Brain microvascular endothelial cell (primary cell): ENCODE results near the gene AGBL1.

ENCODE experiments used
- DNase-seq: peaks from one replicate; pipeline ENCODE4 v3.0.0-alpha.2; 2020
- H3K27ac ChIP-seq: fragments of 250-450 bp; sonication (Bioruptor Pico); 2 replicates; pipeline ENCODE4 v1.5.1; 2020; ENCODE audit warnings: mild to moderate bottlenecking, moderate library complexity
- H3K27me3 ChIP-seq: fragments of 250-450 bp; sonication (Bioruptor Pico); replicated peaks from 2 replicates; pipeline ENCODE4 v1.5.1; 2020; ENCODE audit warnings: mild to moderate bottlenecking
- H3K36me3 ChIP-seq: fragments of 250-450 bp; sonication (Bioruptor Pico); replicated peaks from 2 replicates; pipeline ENCODE4 v1.5.1; 2020; ENCODE audit warnings: mild to moderate bottlenecking
- H3K4me3 ChIP-seq: 2 replicates; pipeline ENCODE4 v1.5.1; 2011; ENCODE audit warnings: low read depth, mild to moderate bottlenecking, control low read depth, low read length, moderate library complexity
- in situ Hi-C: cut with HindIII; loops from 2 replicates; pipeline ENCODE4 v1.10.0; 2017; ENCODE audit warnings: low sequenced_read_pairs, low pct_ligation_motif_present
- TF ChIP-seq, protein P1 (sequence below): IDR thresholded peaks from 2 replicates; pipeline ENCODE4 v1.5.1; 2011; ENCODE audit warnings: low read depth, mild to moderate bottlenecking, moderate library complexity, low read length, control low read depth, inconsistent platforms; ENCODE audit errors: missing control alignments

Gene AGBL1

DNA sequence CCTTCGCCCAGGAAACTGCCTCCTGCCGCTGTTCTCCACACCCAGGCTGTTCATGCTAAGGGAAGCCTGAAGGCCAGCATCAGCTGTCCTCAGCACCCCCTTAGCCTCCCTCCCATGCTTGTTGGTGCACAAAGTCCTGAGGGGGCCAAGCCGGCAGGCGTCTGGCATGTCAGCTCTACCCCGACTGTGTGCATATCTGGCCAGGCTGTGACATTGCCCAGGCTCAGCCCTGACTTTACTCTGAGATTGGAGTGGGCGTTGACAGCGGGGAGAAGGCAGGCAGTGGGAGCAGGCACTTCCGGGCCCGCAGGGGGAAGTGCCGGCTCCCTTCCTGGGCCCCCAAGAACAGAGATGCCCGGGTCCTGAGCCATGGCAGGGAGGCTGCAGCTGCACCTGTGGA lies 492.2 kb downstream of the AGBL1 start:
- H3K27ac ChIP-seq, result no peak overlapping the region
- no peak for DNase-seq
- H3K36me3 ChIP-seq, result no peaks in the 10 kb centered on the region
- TF ChIP-seq, protein P1, sequence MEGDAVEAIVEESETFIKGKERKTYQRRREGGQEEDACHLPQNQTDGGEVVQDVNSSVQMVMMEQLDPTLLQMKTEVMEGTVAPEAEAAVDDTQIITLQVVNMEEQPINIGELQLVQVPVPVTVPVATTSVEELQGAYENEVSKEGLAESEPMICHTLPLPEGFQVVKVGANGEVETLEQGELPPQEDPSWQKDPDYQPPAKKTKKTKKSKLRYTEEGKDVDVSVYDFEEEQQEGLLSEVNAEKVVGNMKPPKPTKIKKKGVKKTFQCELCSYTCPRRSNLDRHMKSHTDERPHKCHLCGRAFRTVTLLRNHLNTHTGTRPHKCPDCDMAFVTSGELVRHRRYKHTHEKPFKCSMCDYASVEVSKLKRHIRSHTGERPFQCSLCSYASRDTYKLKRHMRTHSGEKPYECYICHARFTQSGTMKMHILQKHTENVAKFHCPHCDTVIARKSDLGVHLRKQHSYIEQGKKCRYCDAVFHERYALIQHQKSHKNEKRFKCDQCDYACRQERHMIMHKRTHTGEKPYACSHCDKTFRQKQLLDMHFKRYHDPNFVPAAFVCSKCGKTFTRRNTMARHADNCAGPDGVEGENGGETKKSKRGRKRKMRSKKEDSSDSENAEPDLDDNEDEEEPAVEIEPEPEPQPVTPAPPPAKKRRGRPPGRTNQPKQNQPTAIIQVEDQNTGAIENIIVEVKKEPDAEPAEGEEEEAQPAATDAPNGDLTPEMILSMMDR, result no peak
- in situ Hi-C loops, result no loop called here
- no peaks in the 10 kb centered on the region for H3K27me3 ChIP-seq
- H3K4me3 ChIP-seq, result no peak overlapping the region

DNA sequence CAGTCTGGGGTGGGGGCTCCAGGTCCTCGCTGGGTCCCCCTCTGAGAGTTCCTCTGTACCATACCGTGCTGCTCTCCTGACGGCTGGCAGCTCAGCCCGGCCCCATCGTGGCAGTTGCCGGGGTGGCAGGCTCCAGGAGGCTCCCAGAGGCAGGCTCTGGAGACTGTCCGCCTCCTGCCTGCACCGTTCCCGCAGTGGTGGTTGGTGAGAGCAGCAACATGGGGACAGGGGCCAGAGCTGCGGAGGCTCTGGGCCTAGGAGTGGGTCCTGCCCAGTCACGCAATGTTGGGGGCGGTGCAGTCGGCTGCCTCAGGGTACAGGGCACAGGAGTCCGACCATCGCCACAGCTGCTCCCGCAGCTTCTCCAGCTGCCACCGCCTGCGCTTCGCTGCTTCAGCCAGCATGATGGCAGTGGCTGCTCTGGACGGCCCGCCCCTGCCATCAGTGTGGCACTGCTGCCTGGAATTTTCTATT lies 492.7 kb downstream of the AGBL1 start:
- no peak overlapping the region for H3K27ac ChIP-seq

GRCh38 chr15:86573476-86573875 lies 493.8 kb downstream of the AGBL1 start:
- in situ Hi-C loops, result no loop called here

More for the DNA sequence above, 492.7 kb downstream of the AGBL1 start:
- H3K36me3 ChIP-seq, result no peaks in the 10 kb centered on the region
- in situ Hi-C loops, result no loop called here
- TF ChIP-seq, protein P1, result no peak
- H3K27me3 ChIP-seq, result no peaks in the 10 kb centered on the region
- no peak for DNase-seq
- no peak overlapping the region for H3K4me3 ChIP-seq

GRCh38 chr15:86588413-86588812 lies 508.7 kb downstream of the AGBL1 start:
- TF ChIP-seq, protein P1, result no peak
- Histone ChIP-seq H3K36me3 (no peaks in the 10 kb centered on the region), H3K27me3 (no peaks in the 10 kb centered on the region), H3K4me3 (no peak overlapping the region), H3K27ac (no peak overlapping the region)
- DNase-seq, result no peak
- in situ Hi-C loops, result no loop called here

More at GRCh38 chr15:86573476-86573875, 493.8 kb downstream of the AGBL1 start:
- no peak for DNase-seq
- Histone ChIP-seq H3K36me3 (no peaks in the 10 kb centered on the region), H3K4me3 (no peak overlapping the region), H3K27ac (no peak overlapping the region), H3K27me3 (no peaks in the 10 kb centered on the region)
- TF ChIP-seq, protein P1, result no peak

GRCh38 chr15:86590461-86590860 lies 510.8 kb downstream of the AGBL1 start:
- Histone ChIP-seq H3K4me3 (no peak overlapping the region), H3K36me3 (no peaks in the 10 kb centered on the region), H3K27ac (no peak overlapping the region), H3K27me3 (no peaks in the 10 kb centered on the region)
- no peak for DNase-seq
- TF ChIP-seq, protein P1, result no peak
- in situ Hi-C loops, result no loop called here

GRCh38 chr15:86591158-86591557 lies 511.5 kb downstream of the AGBL1 start:
- Histone ChIP-seq H3K27me3 (no peaks in the 10 kb centered on the region), H3K36me3 (no peaks in the 10 kb centered on the region), H3K4me3 (no peak overlapping the region), H3K27ac (no peak overlapping the region)
- TF ChIP-seq, protein P1, result no peak
- in situ Hi-C loops, result no loop called here
- no peak for DNase-seq
